CD4-positive, alpha-beta T cell treated with Interferon alpha-2 for 1 hour (primary cell): ENCODE results near the gene SLC5A4.
"Not testable (repeated sequence)": the region's sequence is repeated elsewhere in the genome, so short reads cannot be mapped to it uniquely, and the experiment has no call there.

Source experiments
- DNase-seq, 2 donors: peaks; one replicate each; pipeline ENCODE4 v3.0.0-alpha.2; 2020 to 2022

Gene SLC5A4

GRCh38 chr22:32255217-32255616 is at the start of gene SLC5A4:
Gene SLC5A4 (minus strand): TSS chr22:32255347. CDS start chr22:32255329, 18 bp downstream.
- DNase-seq, result no peak

DNA sequence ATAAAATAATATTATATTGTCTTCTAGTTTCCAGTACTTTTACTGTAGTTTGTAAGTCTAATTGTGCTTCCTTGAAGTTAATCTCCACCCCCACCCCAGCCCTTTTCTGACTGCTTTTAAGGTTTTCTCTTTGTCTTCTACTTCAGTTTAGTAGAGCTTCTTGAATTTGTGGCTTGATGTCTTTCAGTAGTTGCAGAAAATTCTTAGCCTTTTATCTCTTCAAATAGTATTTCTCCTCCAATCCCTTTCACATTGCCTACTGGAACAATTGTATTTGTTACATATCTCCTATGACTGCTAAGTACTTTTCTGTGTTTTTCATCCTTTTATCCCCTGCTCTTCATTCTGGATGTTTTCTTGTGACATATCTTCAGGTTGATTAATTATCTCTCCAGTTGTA is 38.8 kb upstream of the SLC5A4 start:
- not testable (repeated sequence) for DNase-seq

DNA sequence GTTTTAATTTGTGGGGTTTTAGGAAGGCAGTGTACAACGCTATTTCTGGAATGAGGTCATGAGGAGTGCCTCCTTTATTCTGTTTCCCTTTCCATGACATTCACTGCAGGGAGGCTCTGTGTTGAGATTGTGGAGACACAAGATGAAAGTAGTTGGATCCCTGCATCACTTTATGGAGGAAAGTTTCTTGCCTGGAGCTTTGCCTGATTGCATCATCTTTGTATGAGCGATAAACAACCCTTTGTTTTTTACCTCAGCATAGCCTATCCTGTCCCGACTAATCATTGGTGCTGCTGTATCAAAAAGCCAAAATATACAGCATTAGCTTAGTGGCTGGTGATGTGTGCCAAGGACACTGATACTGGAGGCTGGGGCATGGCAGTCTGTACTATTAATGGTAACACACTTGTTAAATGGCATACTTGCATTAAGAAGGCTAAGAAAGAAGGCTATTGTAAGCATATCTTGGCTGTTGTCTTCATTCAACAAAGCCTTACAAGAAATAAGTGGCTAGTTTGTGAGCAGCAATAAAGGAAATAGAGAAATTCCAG is 31.2 kb upstream of the SLC5A4 start:
- no peak for DNase-seq

- DNase-seq, result no peak
Observed at GRCh38 chr22:32281072-32281471, 25.9 kb upstream of the SLC5A4 start.

GRCh38 chr22:32275353-32275752 is 20.2 kb upstream of the SLC5A4 start:
- DNase-seq, result not testable (repeated sequence)

DNA sequence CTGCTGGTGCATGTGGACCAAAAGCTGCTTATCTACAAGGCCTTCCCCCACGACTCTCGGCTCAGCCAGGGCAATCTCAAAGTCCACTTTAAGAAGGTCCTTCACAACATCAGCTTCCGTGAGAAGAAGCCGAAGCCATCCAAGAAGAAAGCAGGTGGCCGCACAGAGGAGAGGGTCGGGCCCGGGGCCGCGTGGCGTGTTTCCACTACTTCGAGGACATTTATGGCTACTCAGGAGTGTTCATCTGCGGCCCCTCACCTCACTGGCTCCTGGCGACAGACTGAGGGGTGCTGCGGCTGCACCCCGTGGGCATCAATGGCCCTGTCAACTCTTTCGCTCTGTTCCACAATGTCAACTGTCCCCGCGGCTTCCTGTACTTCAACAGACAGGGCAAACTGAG is 16.2 kb upstream of the SLC5A4 start:
- no peak for DNase-seq

GRCh38 chr22:32270641-32271369 is 15.7 kb upstream of the SLC5A4 start:
- DNase-seq, result no peak

GRCh38 chr22:32269316-32269715 is 14.2 kb upstream of the SLC5A4 start:
- no peak for DNase-seq

DNA sequence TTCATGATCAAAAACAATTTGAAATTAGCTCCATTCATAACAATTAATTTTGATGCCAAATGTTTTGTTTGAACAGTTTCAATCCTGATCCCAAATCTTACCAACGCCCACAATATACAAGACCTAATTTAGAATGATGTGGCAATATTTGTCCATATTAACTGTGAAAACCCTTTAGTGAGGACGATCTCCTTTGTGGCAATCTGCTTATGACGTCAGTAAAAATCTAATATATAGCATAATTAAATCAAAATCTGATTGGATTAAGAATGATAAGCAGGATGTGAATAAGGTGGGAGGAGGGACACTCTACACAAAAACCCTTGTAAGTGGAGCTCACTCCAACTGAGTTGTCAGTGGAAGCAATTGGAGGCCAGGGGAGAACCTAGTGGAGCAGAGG is 11.9 kb upstream of the SLC5A4 start:
- no peak for DNase-seq

DNA sequence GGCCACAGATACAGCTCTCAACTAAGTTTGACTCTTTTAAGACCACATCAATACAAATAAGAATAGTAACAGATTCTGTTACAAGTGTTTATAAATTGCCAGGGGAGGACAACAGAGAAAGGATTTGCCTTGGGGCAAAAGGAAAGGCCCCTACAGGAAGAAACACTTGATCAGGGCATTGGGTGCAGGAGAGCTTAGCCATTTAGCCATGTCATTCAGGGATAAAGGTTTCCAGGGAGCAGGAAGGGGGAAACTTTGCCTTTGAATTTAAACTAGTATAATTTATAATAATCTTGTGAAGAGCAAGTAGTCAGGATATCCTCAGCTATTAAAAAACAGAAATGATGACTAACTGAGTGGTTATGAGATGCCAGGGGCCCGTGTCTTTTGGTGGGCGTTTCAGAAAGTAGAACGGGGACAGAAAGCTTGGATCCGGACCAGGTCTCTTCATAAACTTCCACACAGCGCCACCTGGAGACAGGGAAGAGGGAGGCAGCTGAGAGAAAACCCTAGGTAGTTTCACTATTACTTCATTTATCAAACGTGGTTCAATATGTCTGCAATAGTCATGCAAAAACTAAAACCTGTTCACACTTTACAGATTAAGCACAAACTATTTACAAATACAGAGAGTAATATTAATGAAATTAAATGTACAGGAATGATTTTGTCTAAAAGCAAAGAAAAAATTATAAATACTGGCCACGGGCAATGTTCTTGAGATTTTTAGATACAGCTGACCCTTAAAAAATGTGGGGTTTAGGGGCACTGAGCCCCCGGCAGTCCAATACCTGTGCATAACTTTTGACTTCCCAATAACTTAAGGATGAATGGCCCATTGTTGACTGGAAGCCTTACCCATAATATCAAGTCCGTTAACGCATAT is 11.0 kb upstream of the SLC5A4 start:
- peak; percentile 56 to 72 for DNase-seq

GRCh38 chr22:32263678-32264077 is 8.5 kb upstream of the SLC5A4 start:
- DNase-seq, result not testable (repeated sequence)

- no peak for DNase-seq
Observed at GRCh38 chr22:32261306-32261705, 6.2 kb upstream of the SLC5A4 start.

- DNase-seq, result no peak
Observed at GRCh38 chr22:32258791-32259190, 3.6 kb upstream of the SLC5A4 start.

DNA sequence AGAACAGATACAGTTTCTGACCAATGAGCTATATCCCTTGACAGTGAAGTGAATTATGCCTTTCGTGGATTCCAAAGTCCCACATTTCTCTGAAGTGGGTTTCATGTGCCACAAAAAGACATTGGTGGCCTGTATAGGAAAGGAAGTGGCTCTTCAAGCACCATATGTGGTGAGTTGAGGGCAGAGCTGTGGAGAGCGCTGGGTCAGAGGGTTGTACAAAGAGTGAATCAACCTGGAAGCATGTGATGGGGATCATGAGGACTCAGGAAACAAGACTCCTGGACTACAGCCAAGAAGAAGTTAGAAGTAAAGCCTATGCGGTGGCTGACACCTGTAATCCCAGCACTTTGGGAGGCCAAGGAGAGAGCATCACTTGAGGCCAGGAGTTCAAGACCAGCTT is 579 bp upstream of the SLC5A4 start:
- DNase-seq, result no peak

- no peak for DNase-seq
Observed at GRCh38 chr22:32249231-32249630, 5.9 kb downstream of the SLC5A4 start.

GRCh38 chr22:32248276-32248675 is 6.9 kb downstream of the SLC5A4 start:
- DNase-seq, result no peak

GRCh38 chr22:32246166-32246565 is 9.0 kb downstream of the SLC5A4 start:
- DNase-seq, result no peak

DNA sequence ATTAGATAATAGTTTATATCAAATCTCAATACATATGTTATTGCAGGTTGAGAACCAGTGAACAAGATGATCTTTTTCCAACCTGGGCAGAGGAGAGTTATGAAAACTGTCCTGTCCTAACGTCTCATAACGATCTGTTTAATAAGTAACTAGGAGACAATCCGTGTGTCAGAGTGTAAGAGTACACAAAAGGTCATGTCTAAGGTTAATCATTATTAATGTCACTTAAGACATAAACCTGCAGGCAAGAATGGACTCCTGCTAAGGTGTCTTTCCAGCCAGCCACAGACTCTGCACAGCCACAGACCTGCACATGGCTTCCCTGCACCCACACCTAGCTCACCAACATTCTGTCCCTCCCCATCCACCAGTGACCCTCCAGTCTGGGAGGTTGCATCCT is 10.1 kb downstream of the SLC5A4 start:
- DNase-seq, result no peak

- no peak for DNase-seq
Observed at GRCh38 chr22:32244547-32244946, 10.6 kb downstream of the SLC5A4 start.

GRCh38 chr22:32240461-32240860 is 14.7 kb downstream of the SLC5A4 start:
- no peak for DNase-seq

GRCh38 chr22:32237906-32238305 is 17.2 kb downstream of the SLC5A4 start:
- DNase-seq, result no peak

GRCh38 chr22:32236970-32237369 is 18.2 kb downstream of the SLC5A4 start:
- no peak for DNase-seq

GRCh38 chr22:32233091-32233490 is 22.1 kb downstream of the SLC5A4 start:
- DNase-seq, result no peak
